Heart right ventricle (tissue), 16 donors: ENCODE measurements around the gene PEAK1. TPM values are rescaled to one million over a fixed set of nuclear protein-coding genes. Genes with fewer than 3 reads are reported as not detected.

Source experiments
- ATAC-seq, 8 donors: fragments of 200-7000 bp; cut with Tn5 transposase; one replicate each; pipeline ENCODE4 v1.9.1; 2020; ENCODE audit warnings: mild to moderate bottlenecking in 8 of 8, moderate library complexity in 8 of 8, moderate number of reproducible peaks in 1 of 8
- DNase-seq, 2 donors: peaks; one replicate each; pipeline ENCODE4 v3.0.0-alpha.2; 2020
- H3K27ac ChIP-seq, 10 donors: fragments of 200-600 bp; sonication (generic) in 2 of 10; one replicate each; pipeline versions ENCODE4 v1.5.0 to v1.8.0; 2020 to 2022; ENCODE audit warnings: mild to moderate bottlenecking in 3 of 10
- H3K27me3 ChIP-seq, 7 donors: fragments of 200-600 bp; one replicate each; pipeline ENCODE4 v1.8.0; 2021 to 2022; ENCODE audit warnings: mild to moderate bottlenecking in 2 of 7
- H3K36me3 ChIP-seq, 9 donors: fragments of 200-600 bp; sonication (generic) in 1 of 9; one replicate each; pipeline versions ENCODE4 v1.5.0 to v1.8.0; 2020 to 2022; ENCODE audit warnings: mild to moderate bottlenecking in 2 of 9
- H3K4me1 ChIP-seq, 9 donors: fragments of 200-600 bp; sonication (generic) in 1 of 9; one replicate each; pipeline versions ENCODE4 v1.5.0 to v1.8.0; 2020 to 2022; ENCODE audit warnings: mild to moderate bottlenecking in 4 of 9
- H3K4me3 ChIP-seq, 10 donors: fragments of 200-600 bp; sonication (generic) in 2 of 10; one replicate each; pipeline versions ENCODE4 v1.5.0 to v1.8.0; 2020 to 2022; ENCODE audit warnings: mild to moderate bottlenecking in 7 of 10, moderate library complexity in 2 of 10
- H3K9me3 ChIP-seq, 11 donors: fragments of 200-600 bp in 10 of 11; sonication (generic) in 2 of 11; one replicate each; pipeline versions ENCODE4 v1.5.0 to v1.8.0; 2013 to 2022; ENCODE audit warnings: mild to moderate bottlenecking in 2 of 11, control low read depth in 1 of 11, moderate library complexity in 1 of 11
- CTCF ChIP-seq, 9 donors: fragments of 200-600 bp; sonication (generic) in 2 of 9; IDR thresholded peaks; one replicate each; pipeline versions ENCODE4 v1.5.0 to v1.8.0; 2021 to 2022; ENCODE audit warnings: antibody characterized with exemption in 9 of 9, mild to moderate bottlenecking in 5 of 9, moderate library complexity in 1 of 9
- WGBS, 2 donors: extraction: QIAGEN DNeasy Blood & Tissue Kit; methylation state at CpG; one replicate each; pipeline ENCODE4 v1.1.7; 2013; ENCODE audit warnings: inconsistent platforms in 1 of 2; 5-methylcytosine and 5-hydroxymethylcytosine counted together
- intact Hi-C, 10 donors: fragments of 100-400 bp; cut with DNase I; formaldehyde crosslinking; loops; one replicate each; pipeline versions ENCODE4 v1.11.1 to v1.14.2; 2022
- polyA plus RNA-seq, 2 donors: library from polyadenylated mRNA; stranded (reverse); fragments of 200-250 nt; gene quantifications; one replicate each; pipeline ENCODE4 v1.2.3, GENCODE V29; 2013
- total RNA-seq, 10 donors: library from RNA; stranded (reverse); fragmentation: NEBNext Ultra II Directional in 3 of 10; extraction: Animal tissue kit (Norgen Biotek cat#: 25700) in 3 of 10; gene quantifications; one replicate each; pipeline versions ENCODE4 v1.2.1 to v1.2.4, GENCODE V29; 2021 to 2023
- donor health status: Arrhythmogenic right ventricular cardiomyopathy.
- donor health status: ischemic (EF 13 %, LVEDD 7.1; RV severe dilation, severe dysfunction).
- donor health status: healthy with polysubstance abuse.
- donor health status: DM: no; HTN: yes; CAD: no.
- donor health status: DM: no; HTN: no; CAD: no.
- donor health status: ischemic (EF 25% LVEDD 6.9; RV normal size, moderate dysfunction).
- donor health status: ischemic (EF 25% LVEDD 5.7; RV mildly dilated, moderate dysfunction).
- donor health status: healthy.
- donor health status: DM: yes; HTN: yes; CAD: no.
- donor health status: Ischemic cardiomyopathy.
- donor health status: ischemic (EF 35%, LVEDD 5.7; RV mildly dilated, moderate dysfunction).
- donor health status: nonischemic (EF 11% LVEDD 7.7; RV severe dilation, severe dysfunction).
- donor health status: DM: yes; HTN: yes; CAD: no.
- donor health status: PGD.
- donor health status: ischemic (EF 29% LVEDD 5.4; RV normal size, mild dysfunction).
- donor health status: nonischemic (EF 23%, LVEDD 6.1; RV moderate dilation, normal function).

Gene PEAK1
- total and polyA plus RNA-seq, 12 donors = 7.0 to 146 (median 90.8) TPM

GRCh38 chr15:77436822-77437221 lies 16.9 kb upstream of the PEAK1 start:
- DNase-seq (no peak), ATAC-seq (no peak)
- Histone ChIP-seq H3K27ac (no peak overlapping the region), H3K4me3 (no peak overlapping the region), H3K36me3 (no peaks in the 10 kb centered on the region), H3K4me1 (peaks cover 0 to 21% (median 17%) of the 10 kb centered on the region in 9 donors), H3K9me3 (no peaks in the 10 kb centered on the region), H3K27me3 (no peaks in the 10 kb centered on the region)
- TF ChIP-seq CTCF (IDR thresholded peaks at IDR 0.05) = no peak
- intact Hi-C loops = no loop called here
- 93 to 95% methylated on average over 2 of the region's 2 CpGs for WGBS, 2 donors

GRCh38 chr15:77430652-77431051 lies 10.7 kb upstream of the PEAK1 start:
- Histone ChIP-seq H3K4me1 (peaks cover 0 to 23% (median 5%) of the 10 kb centered on the region in 9 donors), H3K9me3 (no peaks in the 10 kb centered on the region), H3K36me3 (no peaks in the 10 kb centered on the region), H3K27ac (no peak overlapping the region), H3K4me3 (no peak overlapping the region), H3K27me3 (no peaks in the 10 kb centered on the region)
- intact Hi-C loops = no loop called here
- DNase-seq (no peak), ATAC-seq (no peak)
- TF ChIP-seq CTCF (IDR thresholded peaks at IDR 0.05) = no peak
- 65 to 79% methylated on average over 2 of the region's 2 CpGs for WGBS, 2 donors

GRCh38 chr15:77430213-77430612 lies 10.3 kb upstream of the PEAK1 start:
- intact Hi-C loops = no loop called here
- WGBS, 2 donors = 63 to 77% methylated on average over 2 of the region's 2 CpGs
- no peaks in the 10 kb centered on the region for H3K9me3 ChIP-seq
- H3K27me3 ChIP-seq = no peaks in the 10 kb centered on the region
- H3K27ac ChIP-seq = no peak overlapping the region
- no peak for ATAC-seq
- no peaks in the 10 kb centered on the region for H3K36me3 ChIP-seq
- H3K4me3 ChIP-seq = no peak overlapping the region
- H3K4me1 ChIP-seq = peaks cover 0 to 23% (median 5%) of the 10 kb centered on the region in 9 donors
- no peak for DNase-seq
- TF ChIP-seq CTCF (IDR thresholded peaks at IDR 0.05) = no peak

- DNase-seq (no peak), ATAC-seq (no peak)
- TF ChIP-seq CTCF (IDR thresholded peaks at IDR 0.05) = no peak
- no peaks in the 10 kb centered on the region for H3K9me3 ChIP-seq
- H3K4me3 ChIP-seq = no peak overlapping the region
- H3K27ac ChIP-seq = no peak overlapping the region
- H3K27me3 ChIP-seq = no peaks in the 10 kb centered on the region
- no peaks in the 10 kb centered on the region for H3K36me3 ChIP-seq
- 87 to 94% methylated on average over 1 of the region's 1 CpG for WGBS, 2 donors
- intact Hi-C loops = loop anchor here in 1 of 10 donors (5.0 kb wide), 1 partner anchor 35 kb away; no protein-coding TSS in a partner anchor
- peaks cover 0 to 45% (median 25%) of the 10 kb centered on the region in 9 donors for H3K4me1 ChIP-seq
Observed at GRCh38 chr15:77426871-77427270, 7.0 kb upstream of the PEAK1 start.
